ENCODE measurements around the gene ALPK1.

DNA sequence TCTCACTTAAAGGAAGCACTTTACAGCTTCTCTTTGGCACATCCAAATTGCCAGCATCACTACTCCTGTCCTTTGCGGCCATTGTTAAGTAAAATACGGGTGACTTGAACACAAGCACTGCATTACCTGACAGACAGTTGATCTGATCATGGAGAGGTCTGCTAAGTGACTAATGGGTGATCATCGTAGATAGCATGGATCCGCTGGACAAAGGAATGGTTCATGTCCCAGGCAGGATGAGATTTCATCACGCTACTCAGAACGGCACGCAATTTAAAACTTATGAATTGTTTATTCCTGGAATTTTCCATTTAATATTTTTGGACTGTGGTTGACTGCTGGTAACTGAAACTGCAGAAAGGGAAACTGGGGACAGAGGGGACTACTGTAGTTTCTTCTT, 124.7 kb downstream of the ALPK1 start:
- TF ChIP-seq CTCF (IDR thresholded peaks at IDR 0.05) (no peak), POLR2A (IDR thresholded peaks at IDR 0.05) (no peak), POLR2AphosphoS5 (IDR thresholded peaks at IDR 0.05) (no peak), EP300 (IDR thresholded peaks at IDR 0.05) (no peak)
